ENCODE measurements around the gene VWF. TPM values are rescaled to one million over a fixed set of nuclear protein-coding genes. Genes with fewer than 3 reads are reported as not detected.
A peak's percentile ranks its signal among the peaks of the same experiment; 100 is the strongest.

VWF gene
- total and polyA plus RNA-seq, 2 of the 13 experiments (the other 11 are each of a cell fraction or from before 2014, with no cell fraction given), result 0.20 to 0.25 TPM

- 0 out of 4 replicates have a peak, but pooled peaks of 1 of the 2 experiments have one; percentile 25 for TF ChIP-seq EP300 (IDR thresholded peaks at IDR 0.05; ENCODE audit: low read depth in 2 of 2, low read length in 2 of 2)
- no peak for TF ChIP-seq EP300 (CRISPR knock-in tag; IDR thresholded peaks at IDR 0.05; ENCODE audit: borderline replicate concordance)
- TF ChIP-seq ISX (CRISPR knock-in tag; conservative IDR thresholded peaks at IDR 0.05), result no peak
- no peak for TF ChIP-seq KDM2A (CRISPR knock-in tag; IDR thresholded peaks at IDR 0.05; ENCODE audit: borderline replicate concordance, low read depth)
- no peak for TF ChIP-seq KLF15 (CRISPR knock-in tag; IDR thresholded peaks at IDR 0.05; ENCODE audit: borderline replicate concordance)
Observed at GRCh38 chr12:6090803-6091202, 33.7 kb downstream of the VWF start (continued).

GRCh38 chr12:6088921-6089747 is 35.3 kb downstream of the VWF start:
- peak; percentile 76 for ATAC-seq
- in situ Hi-C loops (cut with HindIII; ENCODE audit: extremely low pct_ligation_motif_present, low pct_unique_long_range_greater_than_20kb) (no loop called here), intact Hi-C loops (cut with micrococcal nuclease; ENCODE audit: unreplicated experiment) (no loop called here)
- ChIA-PET POLR2A (no interaction called here), CTCF (ENCODE audit: low intra/inter-chr PET ratio, low total read pairs) (no interaction called here)
- Histone ChIP-seq H2AFZ (ENCODE audit: low read length) (no peak overlapping the region), H3K9ac (ENCODE audit: insufficient read depth, low read depth, low read length) (no peak overlapping the region), H3K27me3 (ENCODE audit: control insufficient read depth in 1 of 2, insufficient read depth in 2 of 2, low read length in 2 of 2) (no peaks in the 10 kb centered on the region; a peak in 1 of 5 replicates), H3K9me3 (ENCODE audit: low read length) (no peaks in the 10 kb centered on the region), H3K36me3 (replicated peaks in 1 of 2; ENCODE audit: control insufficient read depth in 1 of 2, insufficient read depth in 2 of 2, low read length in 2 of 2) (no peaks in the 10 kb centered on the region), H3K4me1 (ENCODE audit: insufficient read depth, low read length) (peaks cover 49% of the 10 kb centered on the region), H3K27ac (ENCODE audit: extremely low read length, insufficient read depth, low read length) (no peak overlapping the region), H3K4me2 (ENCODE audit: low read depth, low read length) (peak overlapping the region; percentile 58), H3K79me2 (ENCODE audit: insufficient read depth, low read length) (no peaks in the 10 kb centered on the region), H3K4me3 (replicated peaks in 1 of 3; ENCODE audit: insufficient read depth in 1 of 3, low read depth in 2 of 3, low read length in 3 of 3) (no peak overlapping the region), H4K20me1 (ENCODE audit: insufficient read depth, low read length) (no peaks in the 10 kb centered on the region)
- FAIRE-seq, result peak; percentile 43
- WGBS (ENCODE audit: low lambda C conversion rate), result 13% methylated on average over 13 of the region's 15 CpGs
- DNase-seq (ENCODE audit: low spot score), result peak; percentile 56
- BruUV-seq (replicated peaks), result no TSS peak
- no peak for TF ChIP-seq AGO1 (IDR thresholded peaks at IDR 0.05; ENCODE audit: low read depth, low read length, poor library complexity, severe bottlenecking)
- TF ChIP-seq MAX (IDR thresholded peaks at IDR 0.05), result peak; percentile 68
- peak; percentile 58 for TF ChIP-seq SOX5 (CRISPR knock-in tag; IDR thresholded peaks at IDR 0.05; ENCODE audit: borderline replicate concordance)
- TF ChIP-seq RFXANK (CRISPR knock-in tag; IDR thresholded peaks at IDR 0.05), result no peak
- no peak for TF ChIP-seq TBP (CRISPR knock-in tag; IDR thresholded peaks at IDR 0.05)
- no peak for TF ChIP-seq TEAD3 (CRISPR knock-in tag; optimal IDR thresholded peaks at IDR 0.05; ENCODE audit: borderline replicate concordance)
- TF ChIP-seq FOXK1 (CRISPR knock-in tag; IDR thresholded peaks at IDR 0.05; ENCODE audit: borderline replicate concordance, low read depth), result peak; percentile 53; the same call in 1 of the 2 replicates
- TF ChIP-seq KLF16 (CRISPR knock-in tag; IDR thresholded peaks at IDR 0.05), result no peak
- no peak for TF ChIP-seq SOX13 (IDR thresholded peaks at IDR 0.05)
- TF ChIP-seq SOX13 (CRISPR knock-in tag; conservative IDR thresholded peaks at IDR 0.05 in 1 of 2, IDR thresholded peaks at IDR 0.05 in 1 of 2), result peak in 1 of 2 experiments; percentile 55; a peak in 2 of 4 replicates
- TF ChIP-seq HOXA5 (CRISPR knock-in tag; IDR thresholded peaks at IDR 0.05), result no peak
- no peak for TF ChIP-seq ZNF740 (CRISPR knock-in tag; IDR thresholded peaks at IDR 0.05)
- TF ChIP-seq PAXIP1 (CRISPR knock-in tag; conservative IDR thresholded peaks at IDR 0.05), result peak; percentile 31; the same call in 1 of the 2 replicates
- TF ChIP-seq REXO4 (CRISPR knock-in tag; IDR thresholded peaks at IDR 0.05; ENCODE audit: borderline replicate concordance), result no peak
- TF ChIP-seq ZNF607 (CRISPR knock-in tag; IDR thresholded peaks at IDR 0.05; ENCODE audit: borderline replicate concordance), result no peak

Measured in HepG2 (cell line).